ENCODE data around the gene GALK1.

Gene GALK1

DNA sequence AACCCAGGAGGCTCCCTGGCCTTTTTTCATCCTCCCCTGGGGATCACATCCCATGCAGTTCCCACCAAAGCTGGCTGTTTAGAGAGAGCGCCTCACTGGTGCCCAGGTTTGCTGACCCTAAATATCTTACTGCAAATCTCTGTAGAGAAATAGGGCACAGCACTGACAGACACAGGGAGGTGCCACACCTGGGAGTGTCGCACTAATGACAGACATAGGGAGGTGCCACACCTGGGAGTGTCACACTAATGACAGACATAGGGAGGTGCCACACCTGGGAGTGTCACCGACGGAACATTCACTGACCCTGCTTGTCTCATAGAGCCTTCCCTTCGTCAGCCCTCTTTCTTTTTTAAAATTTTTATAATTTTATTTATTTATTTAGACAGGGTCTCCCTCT, 45.2 kb upstream of the GALK1 start:
- no peak overlapping the region for H3K4me3 ChIP-seq (replicated peaks; ENCODE audit: low read depth, low read length)
- TF ChIP-seq, protein P1, sequence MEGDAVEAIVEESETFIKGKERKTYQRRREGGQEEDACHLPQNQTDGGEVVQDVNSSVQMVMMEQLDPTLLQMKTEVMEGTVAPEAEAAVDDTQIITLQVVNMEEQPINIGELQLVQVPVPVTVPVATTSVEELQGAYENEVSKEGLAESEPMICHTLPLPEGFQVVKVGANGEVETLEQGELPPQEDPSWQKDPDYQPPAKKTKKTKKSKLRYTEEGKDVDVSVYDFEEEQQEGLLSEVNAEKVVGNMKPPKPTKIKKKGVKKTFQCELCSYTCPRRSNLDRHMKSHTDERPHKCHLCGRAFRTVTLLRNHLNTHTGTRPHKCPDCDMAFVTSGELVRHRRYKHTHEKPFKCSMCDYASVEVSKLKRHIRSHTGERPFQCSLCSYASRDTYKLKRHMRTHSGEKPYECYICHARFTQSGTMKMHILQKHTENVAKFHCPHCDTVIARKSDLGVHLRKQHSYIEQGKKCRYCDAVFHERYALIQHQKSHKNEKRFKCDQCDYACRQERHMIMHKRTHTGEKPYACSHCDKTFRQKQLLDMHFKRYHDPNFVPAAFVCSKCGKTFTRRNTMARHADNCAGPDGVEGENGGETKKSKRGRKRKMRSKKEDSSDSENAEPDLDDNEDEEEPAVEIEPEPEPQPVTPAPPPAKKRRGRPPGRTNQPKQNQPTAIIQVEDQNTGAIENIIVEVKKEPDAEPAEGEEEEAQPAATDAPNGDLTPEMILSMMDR (IDR thresholded peaks at IDR 0.05; ENCODE audit: low read depth, low read length, missing control alignments), result no peak
- no peak for DNase-seq (ENCODE audit: extremely low read depth, low read depth)

DNA sequence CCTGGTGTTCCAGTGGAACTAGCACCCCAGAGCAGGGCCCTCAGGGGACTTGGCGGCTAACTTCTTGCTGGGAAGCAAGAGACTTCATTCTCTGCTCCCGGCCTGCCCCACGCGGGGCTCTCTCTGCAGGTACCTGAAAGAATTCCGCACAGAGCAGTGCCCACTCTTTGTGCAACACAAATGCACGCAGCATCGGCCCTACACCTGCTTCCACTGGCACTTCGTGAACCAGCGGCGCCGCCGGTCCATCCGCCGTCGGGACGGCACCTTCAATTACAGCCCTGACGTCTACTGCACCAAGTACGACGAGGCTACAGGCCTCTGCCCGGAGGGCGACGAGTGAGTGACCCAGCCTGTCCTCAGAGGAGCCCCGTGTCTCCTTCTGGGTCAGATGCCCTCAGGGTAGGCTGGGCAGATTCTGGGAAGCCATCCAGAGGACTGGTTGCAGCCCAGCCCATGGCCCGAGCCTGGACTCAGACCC, 44.7 kb upstream of the GALK1 start:
- TF ChIP-seq, protein P1 (IDR thresholded peaks at IDR 0.05; ENCODE audit: low read depth, low read length, missing control alignments), result no peak
- H3K4me3 ChIP-seq (replicated peaks; ENCODE audit: low read depth, low read length), result no peak overlapping the region
- no peak for DNase-seq (ENCODE audit: extremely low read depth, low read depth)

DNA sequence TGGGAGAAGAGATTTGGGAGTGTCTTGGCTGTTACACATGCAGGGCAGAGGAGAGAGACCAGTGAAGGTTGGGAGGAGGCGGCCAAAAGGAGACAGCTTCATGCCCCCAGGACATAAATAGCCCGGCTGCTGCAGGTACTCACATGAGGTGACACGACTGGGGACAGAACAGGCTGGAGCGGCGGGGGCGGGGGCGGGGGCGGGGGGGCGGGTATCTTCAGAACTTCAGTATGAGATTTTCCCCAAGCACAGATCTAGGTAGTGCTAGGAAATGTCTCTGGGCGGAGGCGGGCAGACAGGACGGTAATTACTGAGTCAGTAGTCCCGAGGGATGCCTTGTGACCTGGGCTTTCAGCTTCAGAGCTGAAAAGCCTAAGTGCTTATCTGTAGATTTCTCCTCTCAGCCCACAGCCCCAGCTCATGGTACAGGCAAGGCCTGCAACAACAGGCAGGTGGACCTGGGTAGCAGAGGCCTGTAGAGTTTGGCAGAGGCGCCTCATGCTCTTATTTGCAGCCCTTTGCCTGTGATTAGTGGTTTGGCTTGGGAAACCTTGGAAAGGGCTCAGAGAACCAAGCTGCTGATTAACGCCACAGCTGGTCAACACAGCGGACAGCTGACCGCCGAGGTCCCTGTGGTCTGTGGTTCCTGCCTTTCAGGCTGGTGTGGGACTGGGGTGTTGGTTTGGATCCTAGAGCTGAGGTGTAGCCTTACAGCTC, 44.1 kb upstream of the GALK1 start:
- TF ChIP-seq, protein P1 (IDR thresholded peaks at IDR 0.05; ENCODE audit: low read depth, low read length, missing control alignments), result no peak
- H3K4me3 ChIP-seq (replicated peaks; ENCODE audit: low read depth, low read length), result no peak overlapping the region
- DNase-seq (ENCODE audit: extremely low read depth, low read depth), result no peak

DNA sequence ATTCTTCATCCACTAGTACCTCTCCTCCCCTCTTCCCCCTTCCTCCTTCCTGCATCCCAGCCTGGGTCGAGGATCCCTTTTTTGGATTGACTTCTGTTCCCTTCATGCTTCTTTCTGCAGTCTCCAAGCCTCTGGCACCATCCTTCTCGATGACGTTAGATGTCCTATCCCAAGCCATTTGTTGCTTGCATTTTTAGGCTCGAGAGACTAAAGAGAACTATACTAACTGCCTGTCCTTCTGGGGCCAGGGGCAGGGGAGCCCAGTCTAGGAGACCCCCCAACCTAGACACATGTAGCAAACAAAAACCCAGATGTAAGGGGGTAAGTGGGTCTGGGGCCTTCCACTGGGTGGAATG, 43.5 kb upstream of the GALK1 start:
- no peak for DNase-seq (ENCODE audit: extremely low read depth, low read depth)
- TF ChIP-seq, protein P1 (IDR thresholded peaks at IDR 0.05; ENCODE audit: low read depth, low read length, missing control alignments), result no peak
- H3K4me3 ChIP-seq (replicated peaks; ENCODE audit: low read depth, low read length), result no peak overlapping the region

DNA sequence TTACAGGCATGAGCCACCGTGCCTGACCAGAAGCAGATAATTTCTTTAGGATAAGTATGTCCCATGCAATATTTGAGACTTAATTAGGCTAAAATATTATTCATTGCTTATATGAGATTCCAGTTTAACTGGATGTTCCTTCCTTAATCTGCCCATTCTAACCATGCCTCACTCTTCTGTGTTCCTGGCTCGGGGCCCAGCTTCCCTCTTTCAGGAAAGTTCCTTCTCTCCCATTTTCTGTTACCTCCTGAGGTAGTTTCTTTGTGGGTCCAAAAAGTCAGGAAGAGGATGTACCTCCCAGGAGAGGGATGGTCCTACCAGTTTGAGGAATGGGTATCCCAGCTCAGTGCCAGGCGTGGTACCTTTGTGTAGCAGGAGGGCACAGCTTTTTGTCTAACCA, 42.9 kb upstream of the GALK1 start:
- no peak overlapping the region for H3K4me3 ChIP-seq (replicated peaks; ENCODE audit: low read depth, low read length)
- TF ChIP-seq, protein P1 (IDR thresholded peaks at IDR 0.05; ENCODE audit: low read depth, low read length, missing control alignments), result no peak
- no peak for DNase-seq (ENCODE audit: extremely low read depth, low read depth)

DNA sequence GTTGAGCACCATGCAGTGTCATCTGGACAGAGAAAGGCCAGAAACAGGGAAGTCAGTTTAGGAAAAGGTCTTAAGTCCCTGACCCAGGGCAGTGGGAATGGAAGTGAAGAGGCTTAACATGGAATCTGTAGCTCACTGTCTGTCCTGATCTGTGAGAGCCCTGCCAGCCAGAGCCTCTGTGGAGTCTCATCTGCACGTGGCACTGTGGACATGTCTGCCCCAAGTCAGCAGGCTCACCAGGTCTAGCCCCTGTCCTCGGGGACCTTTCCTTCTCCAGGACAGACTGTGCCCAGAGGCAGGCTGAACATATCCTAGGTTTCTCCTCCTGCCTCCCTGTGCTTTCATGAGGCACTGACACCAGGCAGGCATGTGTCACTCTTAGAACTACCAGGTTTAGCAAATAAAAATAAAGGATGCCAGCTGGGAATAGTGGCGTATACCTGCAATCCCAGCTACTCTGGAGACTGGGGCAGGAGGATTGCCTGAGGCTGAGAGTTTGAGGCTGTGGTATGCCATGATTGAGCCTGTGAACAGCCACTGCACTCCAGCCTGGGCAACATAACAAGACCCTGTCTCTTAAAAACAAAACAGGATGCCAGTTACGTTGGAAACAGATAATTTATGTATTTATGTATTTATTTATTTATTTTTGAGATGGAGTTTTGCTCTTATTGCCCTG, 42.0 kb upstream of the GALK1 start:
- no peak for DNase-seq (ENCODE audit: extremely low read depth, low read depth)
- no peak overlapping the region for H3K4me3 ChIP-seq (replicated peaks; ENCODE audit: low read depth, low read length)
- TF ChIP-seq, protein P1 (IDR thresholded peaks at IDR 0.05; ENCODE audit: low read depth, low read length, missing control alignments), result no peak

Data from HFF-Myc (cell line).